DOHH2 (cell line): ENCODE measurements around the gene XRN2.

Experiments
- H3F3A ChIP-seq: fragments of 200-600 bp; sonication (generic), shearing (Covaris generic); 2 replicates; pipeline ENCODE4 v1.6.0; 2016; ENCODE audit warnings: antibody characterized with exemption, mild to moderate bottlenecking; ENCODE audit not compliant: control insufficient read depth, insufficient read depth
- H3K27ac ChIP-seq: fragments of 200-600 bp; sonication (generic); 2 replicates; pipeline ENCODE4 v1.5.1; 2014; ENCODE audit warnings: low read depth, mild to moderate bottlenecking, low read length, moderate library complexity
- H3K27me3 ChIP-seq: fragments of 200-600 bp; sonication (generic); 2 replicates; pipeline ENCODE4 v1.6.1; 2014; ENCODE audit warnings: mild to moderate bottlenecking, low read length, mixed read lengths; ENCODE audit not compliant: control insufficient read depth
- H3K36me3 ChIP-seq: fragments of 200-600 bp; sonication (generic); 2 replicates; pipeline ENCODE4 v1.6.1; 2014; ENCODE audit warnings: mild to moderate bottlenecking, low read length, moderate library complexity, mixed read lengths; ENCODE audit not compliant: control insufficient read depth
- H3K4me1 ChIP-seq: fragments of 200-600 bp; sonication (generic); 2 replicates; pipeline ENCODE4 v1.6.1; 2014; ENCODE audit warnings: mild to moderate bottlenecking, low read length, mixed read lengths; ENCODE audit not compliant: control insufficient read depth
- H3K4me2 ChIP-seq: fragments of 200-600 bp; sonication (generic); 2 replicates; pipeline ENCODE4 v1.6.0; 2014; ENCODE audit warnings: mild to moderate bottlenecking, low read length, moderate library complexity
- H3K4me3 ChIP-seq: fragments of 200-600 bp; sonication (generic); 2 replicates; pipeline ENCODE4 v1.5.1; 2014; ENCODE audit warnings: mild to moderate bottlenecking, low read length, mixed read lengths
- H3K79me2 ChIP-seq: fragments of 200-600 bp; sonication (generic); 2 replicates; pipeline ENCODE4 v1.6.1; 2014; ENCODE audit warnings: mild to moderate bottlenecking, low read length, mixed read lengths; ENCODE audit not compliant: control insufficient read depth
- H3K9me2 ChIP-seq: fragments of 200-600 bp; sonication (generic); replicated peaks from 2 replicates; pipeline ENCODE4 v1.6.1; 2014; ENCODE audit warnings: mild to moderate bottlenecking, low read length, mixed read lengths; ENCODE audit not compliant: control insufficient read depth
- H3K9me3 ChIP-seq: fragments of 200-600 bp; sonication (generic); 2 replicates; pipeline ENCODE4 v1.6.1; 2014; ENCODE audit warnings: antibody characterized with exemption, low read length, mixed read lengths; ENCODE audit not compliant: control insufficient read depth, insufficient read depth
- H4K20me1 ChIP-seq: fragments of 200-600 bp; sonication (generic); 2 replicates; pipeline ENCODE4 v1.6.0; 2014; ENCODE audit warnings: low read depth, mild to moderate bottlenecking, antibody characterized with exemption, low read length, moderate library complexity; ENCODE audit not compliant: control insufficient read depth, insufficient read depth
- EZH2phosphoT487 ChIP-seq: fragments of 200-600 bp; sonication (generic); IDR thresholded peaks from 2 replicates; pipeline ENCODE4 v1.6.1; 2017; ENCODE audit warnings: borderline replicate concordance, mild to moderate bottlenecking, antibody characterized with exemption, low read length, moderate library complexity, mixed read lengths
- TF ChIP-seq, protein P1 (sequence below): fragments of 200-600 bp; sonication (generic); IDR thresholded peaks from one replicate; pipeline ENCODE4 v1.5.1; 2014; ENCODE audit warnings: antibody characterized with exemption, mild to moderate bottlenecking, low read depth, low read length; ENCODE audit not compliant: poor library complexity, severe bottlenecking

The XRN2 gene

DNA sequence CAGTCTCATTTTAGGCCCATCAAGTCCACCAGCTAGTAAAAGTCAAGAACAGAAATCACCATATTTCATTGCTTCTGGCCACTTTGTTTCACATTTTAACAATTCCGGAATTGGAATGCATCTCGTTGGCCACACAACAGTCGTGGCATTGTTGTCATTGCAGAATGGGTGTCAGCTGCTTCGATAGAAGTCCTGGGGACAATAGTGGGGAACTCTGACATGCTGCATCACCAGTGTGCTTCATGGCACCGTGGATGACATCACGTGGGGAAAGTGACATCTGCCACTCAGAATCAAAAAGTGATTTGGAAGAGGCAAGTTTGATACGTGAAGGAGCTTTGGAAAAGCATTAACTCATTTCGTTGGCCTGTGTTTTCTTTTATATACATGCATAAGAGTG, 43.8 kb upstream of the XRN2 start:
- Histone ChIP-seq H3K36me3 (no peaks in the 10 kb centered on the region), H3K9me2 (no peaks in the 10 kb centered on the region), H3K27ac (no peak overlapping the region), H3K4me3 (no peak overlapping the region), H3K4me1 (no peaks in the 10 kb centered on the region), H4K20me1 (no peaks in the 10 kb centered on the region), H3K4me2 (no peak overlapping the region), H3K9me3 (no peaks in the 10 kb centered on the region; the same call in 1 of the 2 replicates), H3K27me3 (no peaks in the 10 kb centered on the region), H3K79me2 (no peaks in the 10 kb centered on the region), H3F3A (no peaks in the 10 kb centered on the region)
- no peak for TF ChIP-seq EZH2phosphoT487
- TF ChIP-seq, protein P1, sequence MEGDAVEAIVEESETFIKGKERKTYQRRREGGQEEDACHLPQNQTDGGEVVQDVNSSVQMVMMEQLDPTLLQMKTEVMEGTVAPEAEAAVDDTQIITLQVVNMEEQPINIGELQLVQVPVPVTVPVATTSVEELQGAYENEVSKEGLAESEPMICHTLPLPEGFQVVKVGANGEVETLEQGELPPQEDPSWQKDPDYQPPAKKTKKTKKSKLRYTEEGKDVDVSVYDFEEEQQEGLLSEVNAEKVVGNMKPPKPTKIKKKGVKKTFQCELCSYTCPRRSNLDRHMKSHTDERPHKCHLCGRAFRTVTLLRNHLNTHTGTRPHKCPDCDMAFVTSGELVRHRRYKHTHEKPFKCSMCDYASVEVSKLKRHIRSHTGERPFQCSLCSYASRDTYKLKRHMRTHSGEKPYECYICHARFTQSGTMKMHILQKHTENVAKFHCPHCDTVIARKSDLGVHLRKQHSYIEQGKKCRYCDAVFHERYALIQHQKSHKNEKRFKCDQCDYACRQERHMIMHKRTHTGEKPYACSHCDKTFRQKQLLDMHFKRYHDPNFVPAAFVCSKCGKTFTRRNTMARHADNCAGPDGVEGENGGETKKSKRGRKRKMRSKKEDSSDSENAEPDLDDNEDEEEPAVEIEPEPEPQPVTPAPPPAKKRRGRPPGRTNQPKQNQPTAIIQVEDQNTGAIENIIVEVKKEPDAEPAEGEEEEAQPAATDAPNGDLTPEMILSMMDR, result no peak

DNA sequence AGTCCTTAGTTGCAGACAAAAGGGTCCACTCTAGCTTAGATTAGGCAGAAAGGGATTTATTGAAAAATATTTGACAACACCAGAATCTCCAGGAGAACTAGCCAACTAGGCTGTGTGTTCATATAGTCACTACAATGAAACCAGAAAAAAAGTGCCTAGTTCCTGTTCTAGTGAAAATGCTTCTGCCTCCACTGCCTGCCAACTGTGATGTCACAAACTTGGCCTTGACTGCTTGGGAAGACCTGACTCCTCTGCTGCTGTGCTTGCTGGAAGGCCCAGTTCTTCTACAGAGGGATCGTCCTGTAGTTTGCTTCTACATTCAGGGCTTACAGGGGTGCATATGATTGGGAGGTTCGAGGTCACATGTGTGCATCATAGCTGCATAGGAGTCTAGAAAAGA, 40.3 kb upstream of the XRN2 start:
- H3F3A ChIP-seq, result no peaks in the 10 kb centered on the region

DNA sequence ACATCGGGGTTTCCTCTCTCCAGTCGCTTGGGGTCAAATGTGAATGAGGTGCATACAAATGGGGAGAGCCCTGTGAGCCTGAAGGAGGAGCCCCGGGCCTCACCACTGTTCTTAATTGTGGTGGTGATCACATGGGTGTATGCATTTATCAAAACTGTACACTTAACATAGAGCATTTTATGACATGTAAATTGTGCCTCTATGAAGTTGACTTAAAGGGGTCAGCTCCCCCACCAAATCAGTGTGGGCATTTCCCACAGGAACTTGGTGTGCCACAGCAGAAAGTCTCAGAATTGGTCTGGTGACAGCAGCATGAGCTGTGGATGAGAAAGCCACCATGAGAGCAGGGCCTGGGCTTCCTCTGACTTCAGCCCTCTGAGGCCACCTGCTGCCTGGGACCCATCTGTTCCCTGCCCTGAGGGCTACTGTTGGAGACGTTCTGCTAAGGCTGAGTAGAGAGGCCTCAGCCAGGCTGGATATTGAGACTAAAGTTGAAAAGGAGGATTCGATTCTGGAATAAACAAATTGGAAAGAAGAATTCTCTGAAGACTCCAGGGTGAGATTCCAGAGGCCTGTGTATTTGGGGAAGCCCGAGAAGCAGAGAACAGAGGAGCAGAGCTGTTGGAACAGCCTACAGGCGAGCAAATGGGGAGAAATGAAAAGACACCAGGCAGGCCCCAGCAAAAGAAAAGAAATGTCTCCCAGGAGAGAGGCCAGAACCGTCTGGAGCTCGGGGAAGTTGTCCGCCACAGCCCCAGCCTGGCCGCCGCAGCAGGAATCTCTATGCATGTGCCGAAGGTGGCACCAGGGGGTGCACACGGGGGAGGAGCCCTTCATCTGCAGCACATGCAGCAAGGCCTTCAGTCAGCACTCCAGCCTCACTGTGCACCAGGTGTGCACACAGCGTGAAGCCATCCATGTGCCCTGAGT, 37.6 kb upstream of the XRN2 start:
- H3F3A ChIP-seq, result no peaks in the 10 kb centered on the region
- no peaks in the 10 kb centered on the region for H3K27me3 ChIP-seq
- H3K79me2 ChIP-seq, result no peaks in the 10 kb centered on the region
- no peaks in the 10 kb centered on the region; the same call in 1 of the 2 replicates for H3K9me3 ChIP-seq
- no peak overlapping the region for H3K27ac ChIP-seq
- no peaks in the 10 kb centered on the region for H3K36me3 ChIP-seq
- H3K9me2 ChIP-seq, result no peaks in the 10 kb centered on the region
- no peak overlapping the region for H3K4me3 ChIP-seq
- TF ChIP-seq, protein P1, result no peak
- TF ChIP-seq EZH2phosphoT487, result no peak
- no peaks in the 10 kb centered on the region for H3K4me1 ChIP-seq
- H3K4me2 ChIP-seq, result no peak overlapping the region
- H4K20me1 ChIP-seq, result no peaks in the 10 kb centered on the region

More for the DNA sequence above, 40.3 kb upstream of the XRN2 start:
- Histone ChIP-seq H4K20me1 (no peaks in the 10 kb centered on the region), H3K79me2 (no peaks in the 10 kb centered on the region), H3K4me2 (no peak overlapping the region), H3K27me3 (no peaks in the 10 kb centered on the region), H3K36me3 (no peaks in the 10 kb centered on the region), H3K4me3 (no peak overlapping the region), H3K9me3 (no peaks in the 10 kb centered on the region; the same call in 1 of the 2 replicates), H3K27ac (no peak overlapping the region), H3K9me2 (no peaks in the 10 kb centered on the region), H3K4me1 (no peaks in the 10 kb centered on the region)
- TF ChIP-seq EZH2phosphoT487, result no peak
- TF ChIP-seq, protein P1, result no peak
